ENCODE data around the gene ST6GALNAC6.

Gene ST6GALNAC6

GRCh38 chr9:127912296-127912695 is 12.9 kb upstream of the ST6GALNAC6 start:
- DNase-seq = no peak
- no peaks in the 10 kb centered on the region for H3K9me3 Mint-ChIP-seq
- H3K27me3 Mint-ChIP-seq (ENCODE audit: low read depth, poor library complexity) = peaks cover 10% of the 10 kb centered on the region
- TF ChIP-seq CTCF (IDR thresholded peaks at IDR 0.05) = no peak
- H3K36me3 Mint-ChIP-seq (ENCODE audit: low read depth) = peaks cover 5% of the 10 kb centered on the region
- H3K27ac Mint-ChIP-seq = no peak overlapping the region
- H3K4me1 Mint-ChIP-seq = peaks cover 32% of the 10 kb centered on the region
- H3K4me3 Mint-ChIP-seq = no peak overlapping the region

GRCh38 chr9:127910613-127911205 is 11.3 kb upstream of the ST6GALNAC6 start:
- Mint-ChIP-seq H3K27ac (peak overlapping the region; percentile 38), H3K36me3 (ENCODE audit: low read depth) (peaks cover 5% of the 10 kb centered on the region), H3K27me3 (ENCODE audit: low read depth, poor library complexity) (peaks cover 7% of the 10 kb centered on the region), H3K4me3 (no peak overlapping the region), H3K4me1 (peaks cover 40% of the 10 kb centered on the region), H3K9me3 (no peaks in the 10 kb centered on the region)
- no peak for TF ChIP-seq CTCF (IDR thresholded peaks at IDR 0.05)
- no peak for DNase-seq

- Mint-ChIP-seq H3K27ac (no peak overlapping the region), H3K27me3 (ENCODE audit: low read depth, poor library complexity) (peaks cover 7% of the 10 kb centered on the region), H3K4me3 (no peak overlapping the region), H3K36me3 (ENCODE audit: low read depth) (peaks cover 5% of the 10 kb centered on the region), H3K9me3 (no peaks in the 10 kb centered on the region), H3K4me1 (peaks cover 48% of the 10 kb centered on the region)
- no peak for DNase-seq
- no peak for TF ChIP-seq CTCF (IDR thresholded peaks at IDR 0.05)
Measured at GRCh38 chr9:127909839-127910273, 10.5 kb upstream of the ST6GALNAC6 start.

GRCh38 chr9:127908660-127908926 is 9.2 kb upstream of the ST6GALNAC6 start:
- no peak for TF ChIP-seq CTCF (IDR thresholded peaks at IDR 0.05)
- Mint-ChIP-seq H3K27me3 (ENCODE audit: low read depth, poor library complexity) (peaks cover 4% of the 10 kb centered on the region), H3K36me3 (ENCODE audit: low read depth) (peaks cover 5% of the 10 kb centered on the region), H3K4me3 (no peak overlapping the region), H3K4me1 (peaks cover 61% of the 10 kb centered on the region), H3K9me3 (no peaks in the 10 kb centered on the region), H3K27ac (no peak overlapping the region)
- DNase-seq = no peak

- TF ChIP-seq CTCF (IDR thresholded peaks at IDR 0.05) = no peak
- H3K27ac Mint-ChIP-seq = no peak overlapping the region
- peaks cover 5% of the 10 kb centered on the region for H3K36me3 Mint-ChIP-seq (ENCODE audit: low read depth)
- H3K9me3 Mint-ChIP-seq = no peaks in the 10 kb centered on the region
- DNase-seq = no peak
- H3K4me3 Mint-ChIP-seq = peak overlapping the region; percentile 42
- H3K4me1 Mint-ChIP-seq = peaks cover 66% of the 10 kb centered on the region
- H3K27me3 Mint-ChIP-seq (ENCODE audit: low read depth, poor library complexity) = peaks cover 3% of the 10 kb centered on the region
Measured at GRCh38 chr9:127907867-127908659, 8.7 kb upstream of the ST6GALNAC6 start.

GRCh38 chr9:127905788-127906191 is 6.4 kb upstream of the ST6GALNAC6 start:
- no peak for TF ChIP-seq CTCF (IDR thresholded peaks at IDR 0.05)
- no peaks in the 10 kb centered on the region for H3K27me3 Mint-ChIP-seq (ENCODE audit: low read depth, poor library complexity)
- no peaks in the 10 kb centered on the region for H3K9me3 Mint-ChIP-seq
- no peak for DNase-seq
- peaks cover 66% of the 10 kb centered on the region for H3K4me1 Mint-ChIP-seq
- H3K36me3 Mint-ChIP-seq (ENCODE audit: low read depth) = peaks cover under 1% of the 10 kb centered on the region
- no peak overlapping the region for H3K4me3 Mint-ChIP-seq
- no peak overlapping the region for H3K27ac Mint-ChIP-seq
